GM12878 (cell line): Measurements from ENCODE around the gene ZNF302. TPM values are rescaled to one million over a fixed set of nuclear protein-coding genes. Genes with fewer than 3 reads are reported as not detected.

Source experiments
- ASH2L ChIP-seq: fragments of 300-600, 200-600 bp; sonication (generic); IDR thresholded peaks from 2 replicates; pipeline ENCODE4 v1.6.1; 2017; ENCODE audit warnings: low read depth, mild to moderate bottlenecking, borderline replicate concordance
- EP300 ChIP-seq, 2 experiments: fragments of 150-350 bp in 1 of 2; IDR thresholded peaks; 2 replicates each; pipeline ENCODE4 v1.6.1; 2011 to 2012; ENCODE audit warnings: low read depth in 2 of 2, low read length in 2 of 2, borderline replicate concordance in 1 of 2, improper control_type of control experiment in 1 of 2, inconsistent platforms in 1 of 2; ENCODE audit not compliant: control insufficient read depth in 1 of 2
- ZBTB11 ChIP-seq: fragments of 450-650 bp; formaldehyde crosslinking; IDR thresholded peaks from 2 replicates; pipeline ENCODE4 v1.5.0; 2022; ENCODE audit warnings: mild to moderate bottlenecking, missing genetic modification characterization
- ZNF24 ChIP-seq: fragments of 450-650 bp; IDR thresholded peaks from 2 replicates; pipeline ENCODE4 v1.6.1; 2017; ENCODE audit warnings: antibody characterized with exemption, mild to moderate bottlenecking
- polyA plus RNA-seq, 11 experiments: library from polyadenylated mRNA; depleted of rRNA in 4 of 11; unstranded in 6 of 11; stranded (reverse) in 5 of 11; fragments of >200 nt; fragmentation: Nextera tagmentation in 4 of 11; fragmentation: Illumina TruSeq in 1 of 11; extraction: Ambion mirVana in 4 of 11; extraction: Trizol in 1 of 11; gene quantifications; 1 replicate in 1 of 11; 2 replicates in 10 of 11; pipeline versions ENCODE4 v1.2.1 to v1.2.3, GENCODE V29; 2011 to 2016; ENCODE audit warnings: inconsistent platforms in 2 of 11, missing spikeins in 2 of 11, low read depth in 1 of 11
- total RNA-seq, 4 experiments: library from RNA; depleted of rRNA in 3 of 4; stranded (reverse); fragments of >200 nt in 3 of 4; fragmentation: Illumina TruSeq in 1 of 4; extraction: Trizol in 1 of 4; gene quantifications; 2 replicates each; pipeline versions ENCODE4 v1.2.1 to v1.2.3, GENCODE V29; 2013 to 2021
- TF ChIP-seq, protein P1 (sequence below): fragments of 450-650 bp; formaldehyde crosslinking; IDR thresholded peaks from 2 replicates; pipeline ENCODE4 v1.4.0; 2020; ENCODE audit warnings: mild to moderate bottlenecking, moderate library complexity

Gene ZNF302
- total and polyA plus RNA-seq, 10 of the 15 experiments (the other 5 are each of a cell fraction or from before 2014, with no cell fraction given): 8.4 to 35.4 (median 19.7) TPM

DNA sequence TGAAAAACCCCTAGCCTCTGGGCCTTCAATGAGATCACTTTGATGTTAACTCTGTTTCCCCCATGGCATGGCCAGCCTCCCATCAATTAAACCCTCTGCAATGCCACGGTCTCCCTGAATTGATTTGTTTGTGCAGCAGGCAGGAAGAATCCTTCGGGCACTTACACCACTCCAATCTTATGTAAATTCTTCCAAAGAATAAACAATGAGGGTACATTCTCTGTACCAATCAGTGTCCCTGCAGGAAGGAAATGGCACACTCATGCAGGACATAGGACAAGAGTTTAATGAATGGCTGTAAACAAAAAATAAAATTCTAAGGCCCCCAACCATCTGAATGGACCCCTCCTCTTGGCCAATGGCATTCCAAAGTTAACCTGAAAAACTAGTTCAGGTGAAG, 22.7 kb upstream of the ZNF302 start (continued):
- no peak for TF ChIP-seq ZBTB11 (CRISPR knock-in tag)
- no peak for TF ChIP-seq EP300 (IDR thresholded peaks at IDR 0.05; ENCODE audit: borderline replicate concordance in 1 of 2, control insufficient read depth in 1 of 2, low read depth in 2 of 2, low read length in 2 of 2)
- no peak for TF ChIP-seq ZNF24
- TF ChIP-seq ASH2L: no peak
- TF ChIP-seq, protein P1, sequence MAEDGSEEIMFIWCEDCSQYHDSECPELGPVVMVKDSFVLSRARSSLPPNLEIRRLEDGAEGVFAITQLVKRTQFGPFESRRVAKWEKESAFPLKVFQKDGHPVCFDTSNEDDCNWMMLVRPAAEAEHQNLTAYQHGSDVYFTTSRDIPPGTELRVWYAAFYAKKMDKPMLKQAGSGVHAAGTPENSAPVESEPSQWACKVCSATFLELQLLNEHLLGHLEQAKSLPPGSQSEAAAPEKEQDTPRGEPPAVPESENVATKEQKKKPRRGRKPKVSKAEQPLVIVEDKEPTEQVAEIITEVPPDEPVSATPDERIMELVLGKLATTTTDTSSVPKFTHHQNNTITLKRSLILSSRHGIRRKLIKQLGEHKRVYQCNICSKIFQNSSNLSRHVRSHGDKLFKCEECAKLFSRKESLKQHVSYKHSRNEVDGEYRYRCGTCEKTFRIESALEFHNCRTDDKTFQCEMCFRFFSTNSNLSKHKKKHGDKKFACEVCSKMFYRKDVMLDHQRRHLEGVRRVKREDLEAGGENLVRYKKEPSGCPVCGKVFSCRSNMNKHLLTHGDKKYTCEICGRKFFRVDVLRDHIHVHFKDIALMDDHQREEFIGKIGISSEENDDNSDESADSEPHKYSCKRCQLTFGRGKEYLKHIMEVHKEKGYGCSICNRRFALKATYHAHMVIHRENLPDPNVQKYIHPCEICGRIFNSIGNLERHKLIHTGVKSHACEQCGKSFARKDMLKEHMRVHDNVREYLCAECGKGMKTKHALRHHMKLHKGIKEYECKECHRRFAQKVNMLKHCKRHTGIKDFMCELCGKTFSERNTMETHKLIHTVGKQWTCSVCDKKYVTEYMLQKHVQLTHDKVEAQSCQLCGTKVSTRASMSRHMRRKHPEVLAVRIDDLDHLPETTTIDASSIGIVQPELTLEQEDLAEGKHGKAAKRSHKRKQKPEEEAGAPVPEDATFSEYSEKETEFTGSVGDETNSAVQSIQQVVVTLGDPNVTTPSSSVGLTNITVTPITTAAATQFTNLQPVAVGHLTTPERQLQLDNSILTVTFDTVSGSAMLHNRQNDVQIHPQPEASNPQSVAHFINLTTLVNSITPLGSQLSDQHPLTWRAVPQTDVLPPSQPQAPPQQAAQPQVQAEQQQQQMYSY (CRISPR knock-in tag): no peak
